ENCODE data around the gene ZNF43.
"Not testable (repeated sequence)": the region's sequence is repeated elsewhere in the genome, so short reads cannot be mapped to it uniquely, and the experiment has no call there.

The ZNF43 gene

DNA sequence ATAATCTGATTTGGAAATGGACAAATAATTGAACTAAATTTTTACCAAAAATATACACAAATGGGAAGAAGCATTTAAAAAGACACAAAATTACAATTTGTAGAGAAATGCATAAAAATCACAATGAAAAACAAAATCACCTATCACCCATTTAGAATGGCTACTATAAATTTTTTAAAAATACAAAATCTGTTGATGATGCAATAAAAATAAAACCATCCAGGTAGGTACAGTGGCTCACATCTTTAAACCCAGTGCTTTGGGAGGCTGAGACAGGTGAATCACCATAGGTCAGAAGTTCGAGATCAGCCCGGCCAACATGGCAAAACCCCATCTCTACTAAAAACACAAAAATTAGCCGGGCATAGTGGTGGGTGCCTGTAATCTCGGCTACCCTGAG lies 23.5 kb downstream of the ZNF43 start:
- in situ Hi-C loops (cut with MboI; ENCODE audit: low sequenced_read_pairs): no loop called here

- in situ Hi-C loops (cut with MboI; ENCODE audit: low sequenced_read_pairs): not testable (repeated sequence)
These were observed 27.5 kb downstream of the ZNF43 start for GRCh38 chr19:21808400-21809000.

- in situ Hi-C loops (cut with MboI; ENCODE audit: low sequenced_read_pairs): no loop called here
These were observed 46.4 kb downstream of the ZNF43 start for GRCh38 chr19:21789466-21790085.

DNA sequence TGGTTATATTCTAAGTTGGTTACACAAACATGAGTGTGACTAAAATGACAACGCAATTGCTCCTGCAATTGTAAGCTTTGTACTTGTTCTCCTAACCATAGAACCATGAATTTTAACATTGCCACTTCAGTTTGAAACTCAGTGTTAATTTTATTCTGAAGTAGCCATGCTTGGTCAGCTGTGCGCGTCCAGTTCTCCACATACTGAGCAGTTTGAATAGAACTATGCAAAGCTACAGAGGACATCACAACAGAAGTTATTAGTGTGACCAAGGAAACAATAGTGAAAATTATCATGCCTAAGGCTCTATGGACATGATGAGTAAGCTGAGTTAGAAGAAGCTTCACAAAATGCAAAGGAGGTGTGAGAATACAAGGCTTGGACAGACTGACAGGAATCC lies 49.0 kb downstream of the ZNF43 start:
- in situ Hi-C loops (cut with MboI; ENCODE audit: low sequenced_read_pairs): no loop called here

- in situ Hi-C loops (cut with MboI; ENCODE audit: low sequenced_read_pairs): not testable (repeated sequence)
These were observed 60.2 kb downstream of the ZNF43 start for GRCh38 chr19:21775792-21776191.

- in situ Hi-C loops (cut with MboI; ENCODE audit: low sequenced_read_pairs): no loop called here
These were observed 68.7 kb downstream of the ZNF43 start, which contains the start of gene ZNF100 for GRCh38 chr19:21767065-21767800. TSS of gene ZNF100 (minus strand) at chr19:21767579. CDS start at chr19:21767429, 150 bp downstream.

DNA sequence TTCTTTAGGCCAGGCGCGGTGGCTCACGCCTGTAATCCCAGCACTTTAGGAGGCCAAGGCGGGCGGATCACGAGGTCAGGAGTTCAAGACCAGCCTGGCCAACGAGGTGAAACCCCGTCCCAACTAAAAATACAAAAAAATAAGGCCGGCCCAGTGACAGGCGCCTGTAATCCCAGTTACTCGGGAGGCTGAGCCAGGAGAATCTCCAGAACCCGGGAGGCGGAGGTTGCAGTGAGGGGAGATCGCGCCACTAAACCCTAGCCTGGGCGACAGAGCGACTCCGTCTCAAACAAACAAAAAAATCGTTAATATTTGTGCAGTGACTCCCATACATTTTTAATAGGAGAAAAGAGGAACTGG lies 69.3 kb downstream of the ZNF43 start:
- in situ Hi-C loops (cut with MboI; ENCODE audit: low sequenced_read_pairs): not testable (repeated sequence)

DNA sequence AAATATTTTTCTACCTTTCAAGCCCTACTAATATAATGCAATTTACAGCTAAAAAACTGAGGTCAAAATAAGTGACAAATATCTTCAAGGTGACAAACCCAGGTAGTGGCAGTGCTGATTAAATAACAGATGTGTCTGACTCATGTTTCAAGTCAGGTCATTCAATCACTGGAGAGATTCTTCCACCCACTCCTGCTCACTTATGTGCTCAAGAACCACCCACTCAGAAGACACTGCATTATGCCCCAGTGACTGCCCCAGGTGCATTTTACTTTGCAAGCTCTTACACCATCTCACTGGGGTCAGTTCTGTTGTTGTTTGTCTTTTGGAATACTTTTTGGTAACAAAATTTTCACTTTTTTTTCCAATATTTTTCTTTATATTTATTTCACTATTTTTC lies 70.8 kb downstream of the ZNF43 start:
- in situ Hi-C loops (cut with MboI; ENCODE audit: low sequenced_read_pairs): no loop called here

DNA sequence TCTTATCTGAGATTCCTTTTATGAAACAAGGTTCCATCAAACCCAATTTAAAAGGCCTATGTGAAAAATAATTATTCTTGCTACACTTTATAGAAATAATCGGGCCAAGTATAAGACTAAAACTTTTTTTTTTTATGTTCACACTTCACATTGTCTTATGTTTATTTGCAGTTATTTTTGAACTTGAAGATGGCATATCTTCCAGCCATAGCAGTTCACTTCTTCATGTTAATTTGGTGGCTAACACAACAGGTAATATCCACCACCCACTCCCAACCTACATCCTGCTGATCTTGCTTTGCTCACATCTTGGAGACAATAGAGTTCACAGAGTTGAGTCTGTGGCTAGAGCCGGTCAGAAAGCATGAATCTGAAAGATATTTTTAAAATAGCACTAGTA lies 74.4 kb downstream of the ZNF43 start:
- in situ Hi-C loops (cut with MboI; ENCODE audit: low sequenced_read_pairs): not testable (repeated sequence)

DNA sequence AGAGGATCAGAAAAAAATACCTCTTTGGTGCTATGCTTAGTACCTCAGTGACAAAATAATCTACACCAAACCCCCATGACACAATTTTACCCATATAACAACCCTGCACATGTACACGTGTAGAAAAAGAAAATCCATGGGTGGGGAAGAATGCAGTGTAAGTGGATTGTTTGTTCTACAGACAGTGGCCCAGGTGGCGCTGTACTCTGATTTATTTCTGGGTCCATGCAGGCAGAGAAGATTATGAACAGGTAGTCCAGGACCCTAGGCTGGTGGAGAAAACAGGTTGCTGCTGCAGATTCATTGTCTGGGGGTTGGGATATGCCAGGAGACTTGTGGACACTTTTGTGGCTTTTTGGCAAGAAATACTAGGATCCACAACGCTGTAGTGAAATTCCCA lies 77.7 kb downstream of the ZNF43 start:
- in situ Hi-C loops (cut with MboI; ENCODE audit: low sequenced_read_pairs): no loop called here

DNA sequence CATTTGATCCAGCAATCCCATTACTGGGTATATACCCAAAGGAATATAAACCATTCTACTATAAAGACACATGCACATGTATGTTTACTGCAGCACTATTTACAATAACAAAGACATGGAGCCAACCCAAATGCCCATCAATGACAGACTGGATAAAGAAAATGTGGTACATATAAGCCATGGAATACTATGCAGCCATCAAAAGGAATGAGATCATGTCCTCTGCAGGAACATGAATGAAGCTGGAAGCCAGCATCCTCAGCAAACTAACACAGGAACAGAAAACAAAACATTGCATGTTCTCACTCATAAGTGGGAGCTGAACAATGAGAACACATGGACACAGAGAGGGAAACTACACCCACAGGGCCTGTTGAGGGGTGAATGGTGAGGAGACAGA lies 80.4 kb downstream of the ZNF43 start:
- in situ Hi-C loops (cut with MboI; ENCODE audit: low sequenced_read_pairs): not testable (repeated sequence)
